ENCODE results near the gene DLGAP1. TPM values are rescaled to one million over a fixed set of nuclear protein-coding genes. Genes with fewer than 3 reads are reported as not detected.

DLGAP1 gene
- total and polyA plus RNA-seq, 2 donors (not counting 1 experiment from before 2014, with no cell fraction given) = 0.07 to 0.61 TPM

- Histone ChIP-seq H3K9me3 (ENCODE audit: control extremely low read depth in 1 of 3, control insufficient read depth in 2 of 3, insufficient read depth in 1 of 3, low read length in 2 of 3) (peaks cover 0 to 3% (median 0%) of the 10 kb centered on the region in 3 donors), H2AFZ (ENCODE audit: insufficient read depth, low read depth, low read length, poor library complexity, severe bottlenecking) (no peak overlapping the region), H3K4me2 (replicated peaks; ENCODE audit: low read depth, low read length, poor library complexity, severe bottlenecking) (no peak overlapping the region), H3K9ac (ENCODE audit: low read length) (no peak overlapping the region), H3K27ac (ENCODE audit: low read length in 2 of 2) (no peak overlapping the region), H3K36me3 (replicated peaks in 1 of 2; ENCODE audit: control extremely low read depth in 1 of 2, control insufficient read depth in 1 of 2, extremely low read depth in 1 of 2, insufficient read depth in 2 of 2, low read length in 1 of 2) (no peaks in the 10 kb centered on the region), H3K79me2 (ENCODE audit: control insufficient read depth, insufficient read depth, low read length) (no peaks in the 10 kb centered on the region), H3K4me3 (ENCODE audit: control extremely low read depth in 1 of 5, extremely low read depth in 1 of 5, insufficient read depth in 1 of 5, low read depth in 2 of 5, low read length in 4 of 5) (no peak overlapping the region), H4K20me1 (ENCODE audit: control insufficient read depth, insufficient read depth, low read length, poor library complexity, severe bottlenecking) (no peaks in the 10 kb centered on the region), H3K4me1 (ENCODE audit: control insufficient read depth in 2 of 2, insufficient read depth in 2 of 2, low read length in 2 of 2) (no peaks in the 10 kb centered on the region), H3K27me3 (replicated peaks in 1 of 4; ENCODE audit: control extremely low read depth in 1 of 4, control insufficient read depth in 3 of 4, insufficient read depth in 4 of 4, low read length in 3 of 4) (peaks cover 0 to 6% (median 0%) of the 10 kb centered on the region in 4 experiments)
- Mint-ChIP-seq H3K27ac (no peak overlapping the region), H3K4me3 (no peak overlapping the region), H3K9me3 (ENCODE audit: insufficient read depth) (no peaks in the 10 kb centered on the region), H3K27me3 (peaks cover 5% of the 10 kb centered on the region), H3K4me1 (peaks cover 4% of the 10 kb centered on the region)
- ATAC-seq (ENCODE audit: low read depth) = no peak
- no peak for TF ChIP-seq EZH2 (IDR thresholded peaks at IDR 0.05; ENCODE audit: borderline replicate concordance, insufficient read depth, low read depth, low read length, poor library complexity, severe bottlenecking)
- TF ChIP-seq, protein P1, sequence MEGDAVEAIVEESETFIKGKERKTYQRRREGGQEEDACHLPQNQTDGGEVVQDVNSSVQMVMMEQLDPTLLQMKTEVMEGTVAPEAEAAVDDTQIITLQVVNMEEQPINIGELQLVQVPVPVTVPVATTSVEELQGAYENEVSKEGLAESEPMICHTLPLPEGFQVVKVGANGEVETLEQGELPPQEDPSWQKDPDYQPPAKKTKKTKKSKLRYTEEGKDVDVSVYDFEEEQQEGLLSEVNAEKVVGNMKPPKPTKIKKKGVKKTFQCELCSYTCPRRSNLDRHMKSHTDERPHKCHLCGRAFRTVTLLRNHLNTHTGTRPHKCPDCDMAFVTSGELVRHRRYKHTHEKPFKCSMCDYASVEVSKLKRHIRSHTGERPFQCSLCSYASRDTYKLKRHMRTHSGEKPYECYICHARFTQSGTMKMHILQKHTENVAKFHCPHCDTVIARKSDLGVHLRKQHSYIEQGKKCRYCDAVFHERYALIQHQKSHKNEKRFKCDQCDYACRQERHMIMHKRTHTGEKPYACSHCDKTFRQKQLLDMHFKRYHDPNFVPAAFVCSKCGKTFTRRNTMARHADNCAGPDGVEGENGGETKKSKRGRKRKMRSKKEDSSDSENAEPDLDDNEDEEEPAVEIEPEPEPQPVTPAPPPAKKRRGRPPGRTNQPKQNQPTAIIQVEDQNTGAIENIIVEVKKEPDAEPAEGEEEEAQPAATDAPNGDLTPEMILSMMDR (IDR thresholded peaks at IDR 0.05) = no peak
- intact Hi-C loops (cut with micrococcal nuclease) = no loop called here
- 100% methylated on average over 2 of the region's 5 CpGs for WGBS (ENCODE audit: insufficient coverage)
- no peak for DNase-seq
- ChIA-PET CTCF (interaction anchor here (0.7 kb wide), 1 partner anchor 736 kb away, joined by 3 read pairs; no protein-coding TSS in a partner anchor), POLR2A (no interaction called here)
Measured at GRCh38 chr18:3626929-3627458, 828.1 kb downstream of the DLGAP1 start.

DNA sequence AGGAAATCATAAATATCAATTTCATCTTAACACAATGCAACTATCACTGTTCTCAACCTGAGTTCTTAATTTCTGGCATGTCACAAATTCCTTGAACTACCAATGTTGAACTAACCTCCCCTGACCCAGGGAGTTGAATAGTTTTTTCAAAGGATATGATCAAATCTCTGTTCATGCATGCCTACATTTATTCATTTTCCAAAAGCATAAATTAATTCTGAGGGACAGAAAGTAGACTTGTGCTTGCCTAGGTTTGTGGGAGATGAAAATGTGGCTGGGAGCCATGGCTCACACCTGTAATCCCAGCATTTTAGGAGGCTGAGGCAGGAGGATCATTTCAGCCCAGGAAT, 829.4 kb downstream of the DLGAP1 start:
- H3K4me3 ChIP-seq (ENCODE audit: control extremely low read depth in 1 of 5, extremely low read depth in 1 of 5, insufficient read depth in 1 of 5, low read depth in 2 of 5, low read length in 4 of 5) = no peak overlapping the region
- H2AFZ ChIP-seq (ENCODE audit: insufficient read depth, low read depth, low read length, poor library complexity, severe bottlenecking) = no peak overlapping the region
- peaks cover 0 to 6% (median 0%) of the 10 kb centered on the region in 4 experiments for H3K27me3 ChIP-seq (replicated peaks in 1 of 4; ENCODE audit: control extremely low read depth in 1 of 4, control insufficient read depth in 3 of 4, insufficient read depth in 4 of 4, low read length in 3 of 4)
- Mint-ChIP-seq H3K27me3 (peaks cover 5% of the 10 kb centered on the region), H3K27ac (no peak overlapping the region), H3K4me3 (no peak overlapping the region), H3K9me3 (ENCODE audit: insufficient read depth) (no peaks in the 10 kb centered on the region), H3K4me1 (peaks cover 4% of the 10 kb centered on the region)
- no peak for ATAC-seq (ENCODE audit: low read depth)
- intact Hi-C loops (cut with micrococcal nuclease) = no loop called here
- no peak overlapping the region for H3K27ac ChIP-seq (ENCODE audit: low read length in 2 of 2)
- no peak for TF ChIP-seq EZH2 (IDR thresholded peaks at IDR 0.05; ENCODE audit: borderline replicate concordance, insufficient read depth, low read depth, low read length, poor library complexity, severe bottlenecking)
- TF ChIP-seq, protein P1 (IDR thresholded peaks at IDR 0.05) = no peak
- H3K9me3 ChIP-seq (ENCODE audit: control extremely low read depth in 1 of 3, control insufficient read depth in 2 of 3, insufficient read depth in 1 of 3, low read length in 2 of 3) = peaks cover 0 to 3% (median 0%) of the 10 kb centered on the region in 3 donors
- H3K79me2 ChIP-seq (ENCODE audit: control insufficient read depth, insufficient read depth, low read length) = no peaks in the 10 kb centered on the region
- H3K4me1 ChIP-seq (ENCODE audit: control insufficient read depth in 2 of 2, insufficient read depth in 2 of 2, low read length in 2 of 2) = no peaks in the 10 kb centered on the region
- ChIA-PET POLR2A (no interaction called here), CTCF (no interaction called here)
- H3K4me2 ChIP-seq (replicated peaks; ENCODE audit: low read depth, low read length, poor library complexity, severe bottlenecking) = no peak overlapping the region
- H3K36me3 ChIP-seq (replicated peaks in 1 of 2; ENCODE audit: control extremely low read depth in 1 of 2, control insufficient read depth in 1 of 2, extremely low read depth in 1 of 2, insufficient read depth in 2 of 2, low read length in 1 of 2) = no peaks in the 10 kb centered on the region
- no peaks in the 10 kb centered on the region for H4K20me1 ChIP-seq (ENCODE audit: control insufficient read depth, insufficient read depth, low read length, poor library complexity, severe bottlenecking)
- no peak overlapping the region for H3K9ac ChIP-seq (ENCODE audit: low read length)
- DNase-seq = no peak
